ENCODE results near the gene DDX10. TPM values are rescaled to one million over a fixed set of nuclear protein-coding genes. Genes with fewer than 3 reads are reported as not detected.

Gene DDX10
- total RNA-seq, 4 donors from 2014 or later: 17.0 to 39.0 (median 34.3) TPM

GRCh38 chr11:108926171-108926840 lies 261.4 kb downstream of the DDX10 start:
- no peak for DNase-seq
- Histone ChIP-seq H3K27ac (no peak overlapping the region), H3K27me3 (no peaks in the 10 kb centered on the region), H3K4me3 (replicated peaks in 1 of 3) (no peak overlapping the region), H3K9me3 (no peaks in the 10 kb centered on the region), H3K36me3 (no peaks in the 10 kb centered on the region), H3K4me1 (no peaks in the 10 kb centered on the region)
- TF ChIP-seq POLR2A (IDR thresholded peaks at IDR 0.05): no peak
- TF ChIP-seq CTCF (IDR thresholded peaks at IDR 0.05): no peak
- intact Hi-C loops (cut with DNase I): no loop called here
- 91 to 92% methylated on average over 5 of the region's 5 CpGs for WGBS, 2 donors

- H3K9me3 ChIP-seq: no peaks in the 10 kb centered on the region
- TF ChIP-seq CTCF (IDR thresholded peaks at IDR 0.05): no peak
- no peak for TF ChIP-seq POLR2A (IDR thresholded peaks at IDR 0.05)
These were observed 262.1 kb downstream of the DDX10 start for GRCh38 chr11:108926841-108927577.

DNA sequence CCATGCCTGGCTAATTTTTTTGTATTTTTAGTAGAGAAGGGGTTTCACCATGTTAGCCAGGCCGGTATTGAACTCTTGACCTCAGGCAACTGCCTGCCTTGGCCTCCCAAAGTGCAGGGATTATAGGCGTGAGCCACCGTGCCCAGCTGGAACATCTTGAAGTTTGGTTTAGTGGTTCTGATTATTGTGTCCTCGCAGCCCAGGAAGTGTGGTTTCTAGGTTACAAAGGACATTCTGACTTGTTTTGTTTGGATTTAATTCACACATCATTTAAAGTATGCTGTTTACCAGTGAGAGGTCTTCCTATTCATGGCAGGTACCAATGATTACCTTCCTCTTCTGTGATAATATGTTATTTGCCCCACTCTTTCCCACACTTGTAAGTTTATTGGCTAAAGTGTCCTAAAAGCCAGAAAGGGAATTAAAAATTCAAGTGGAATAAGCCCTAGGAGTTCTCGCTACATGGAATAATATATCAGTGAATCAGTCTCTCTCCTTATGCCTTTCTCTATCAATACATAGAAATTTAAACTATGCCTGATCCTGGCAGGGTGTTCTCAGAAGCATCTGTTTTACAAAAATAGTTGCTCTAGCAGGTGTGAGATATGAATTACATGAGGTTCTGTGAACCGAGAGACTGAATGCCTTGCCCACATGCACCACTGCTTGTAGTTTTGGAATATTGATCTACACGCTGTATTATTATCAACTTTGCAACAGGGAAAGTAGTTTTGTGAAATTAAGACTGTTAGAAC lies 263.1 kb downstream of the DDX10 start:
- Histone ChIP-seq H3K36me3 (no peaks in the 10 kb centered on the region), H3K4me3 (replicated peaks in 1 of 3) (no peak overlapping the region), H3K9me3 (no peaks in the 10 kb centered on the region), H3K4me1 (no peaks in the 10 kb centered on the region), H3K27me3 (no peaks in the 10 kb centered on the region), H3K27ac (no peak overlapping the region)
- 86% methylated on average over 7 of the region's 7 CpGs for WGBS, 2 donors
- TF ChIP-seq CTCF (IDR thresholded peaks at IDR 0.05) (no peak), POLR2A (IDR thresholded peaks at IDR 0.05) (no peak)
- intact Hi-C loops (cut with DNase I): no loop called here
- no peak for DNase-seq

More at GRCh38 chr11:108926841-108927577, 262.1 kb downstream of the DDX10 start:
- intact Hi-C loops (cut with DNase I): no loop called here
- H3K4me1 ChIP-seq: no peaks in the 10 kb centered on the region
- DNase-seq: no peak
- H3K27me3 ChIP-seq: no peaks in the 10 kb centered on the region
- no peak overlapping the region for H3K27ac ChIP-seq
- H3K36me3 ChIP-seq: no peaks in the 10 kb centered on the region
- no peak overlapping the region for H3K4me3 ChIP-seq (replicated peaks in 1 of 3)
- WGBS, 2 donors: 97 to 99% methylated on average over 3 of the region's 3 CpGs

DNA sequence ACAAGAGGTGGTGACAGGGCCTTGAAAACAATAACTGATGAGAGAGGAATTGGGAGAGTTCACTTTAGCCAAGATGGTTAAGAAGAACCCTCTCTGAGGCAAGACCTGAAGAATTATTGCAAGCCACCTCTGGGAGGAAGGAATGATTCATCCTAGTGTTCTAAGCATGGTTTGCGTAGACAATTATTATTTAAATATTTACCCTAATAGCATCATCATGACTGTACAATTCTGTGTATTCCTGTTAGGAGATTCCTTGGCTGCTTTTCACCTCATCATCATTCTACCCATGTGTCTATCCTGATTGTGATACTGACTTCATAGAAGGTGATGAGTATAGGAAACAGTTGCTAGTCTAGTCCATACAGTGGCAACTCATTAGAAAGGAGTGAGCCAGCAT lies 264.4 kb downstream of the DDX10 start:
- no peaks in the 10 kb centered on the region for H3K4me1 ChIP-seq
- 90 to 94% methylated on average over 1 of the region's 1 CpG for WGBS, 2 donors
- H3K4me3 ChIP-seq (replicated peaks in 1 of 3): no peak overlapping the region
- no peak for TF ChIP-seq CTCF (IDR thresholded peaks at IDR 0.05)
- no peak for TF ChIP-seq POLR2A (IDR thresholded peaks at IDR 0.05)
- no peaks in the 10 kb centered on the region for H3K36me3 ChIP-seq
- no peaks in the 10 kb centered on the region for H3K27me3 ChIP-seq
- no peak overlapping the region for H3K27ac ChIP-seq
- no peak for DNase-seq
- intact Hi-C loops (cut with DNase I): no loop called here
- H3K9me3 ChIP-seq: no peaks in the 10 kb centered on the region
